Metanephros (tissue), 2 donors: ENCODE results near the gene DSCAM. TPM values are rescaled to one million over a fixed set of nuclear protein-coding genes. Genes with fewer than 3 reads are reported as not detected.

ENCODE experiments used
- small RNA-seq: library from RNA; depleted of rRNA; stranded (forward); fragments of <200 nt; gene quantifications from one replicate; pipeline ENCODE3, GENCODE V24; 2014; ENCODE audit warnings: low replicate concordance
- total RNA-seq: library from RNA; depleted of rRNA; stranded (reverse); fragments of >200 nt; gene quantifications from one replicate; pipeline ENCODE4 v1.2.3, GENCODE V29; 2014

DSCAM gene
- total RNA-seq, result 0.12 TPM

DNA sequence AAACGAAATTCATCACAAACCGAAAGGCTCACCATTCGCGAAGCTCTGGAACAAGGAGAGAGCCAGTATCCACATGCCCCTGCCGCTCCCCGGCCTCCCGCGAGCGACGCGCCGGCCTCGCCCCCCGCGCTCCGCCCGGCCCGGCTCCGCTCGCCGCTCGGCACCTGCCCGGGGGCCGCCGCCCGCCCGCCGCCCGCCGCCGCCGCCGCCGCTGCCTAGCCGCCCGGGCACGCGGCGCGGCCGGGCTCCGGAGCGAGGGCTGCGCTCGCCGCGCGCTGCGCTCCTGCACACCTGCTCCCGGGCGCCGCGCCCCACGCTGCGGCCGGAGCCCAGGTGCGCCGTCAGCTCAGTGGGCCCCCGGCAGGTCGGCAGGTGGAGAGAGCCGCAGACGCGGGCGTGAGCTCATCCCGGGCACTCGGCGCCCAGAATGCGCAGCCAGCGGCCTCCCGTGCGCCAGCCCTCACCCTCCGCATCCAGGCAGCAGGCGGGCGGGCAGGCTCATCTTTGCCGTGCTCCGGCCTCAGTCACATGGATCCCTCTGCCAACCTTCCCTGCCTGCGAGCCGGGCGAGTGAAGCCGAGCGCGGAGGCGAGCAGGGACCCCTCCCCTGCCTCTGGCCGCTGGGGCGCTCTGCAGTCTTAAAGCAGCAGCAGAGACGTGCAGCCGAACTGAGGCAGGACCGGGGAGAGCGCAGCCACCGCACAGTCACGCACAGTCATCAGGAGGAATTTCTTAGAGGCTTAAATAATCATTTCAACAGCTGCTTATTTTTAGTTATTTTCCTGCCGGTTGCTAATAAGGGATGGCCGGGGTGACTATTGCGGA lies at the start of gene DSCAM:
Gene DSCAM, minus strand, starts transcription at position 572 of the 825 bp plus-strand sequence. Its CDS starts 497 bp downstream, at position 75.

Small RNA genes lying within 50 kb of the gene (small RNA-seq; reads per million reads assigned to genes)
- not detected for gene MIR4760
- gene RF00432, result not detected
